CD14-positive monocyte (primary cell): ENCODE results near the gene NT5C1B. TPM values are rescaled to one million over a fixed set of nuclear protein-coding genes. Genes with fewer than 3 reads are reported as not detected.

ENCODE experiments used
- DNase-seq, 3 donors: peaks; one replicate each; pipeline ENCODE4 v3.0.0-alpha.2; 2011 to 2022
- H2AFZ ChIP-seq: 2 replicates; pipeline ENCODE4 v1.6.0; 2012; ENCODE audit warnings: mild to moderate bottlenecking, low read depth, low read length, inconsistent platforms; ENCODE audit not compliant: insufficient read depth, poor library complexity, severe bottlenecking
- H3K27ac ChIP-seq, 2 donors: 1 replicate in 1 of 2; 2 replicates in 1 of 2; pipeline ENCODE4 v1.5.1; 2012 to 2013; ENCODE audit warnings: low read length in 2 of 2, control low read depth in 1 of 2, inconsistent platforms in 1 of 2, low read depth in 1 of 2, mild to moderate bottlenecking in 1 of 2
- H3K27me3 ChIP-seq, 2 donors: one replicate each; pipeline versions ENCODE4 v1.6.0 to v1.6.1; 2011 to 2013; ENCODE audit warnings: low read length in 2 of 2; ENCODE audit not compliant: control insufficient read depth in 2 of 2, insufficient read depth in 2 of 2
- H3K36me3 ChIP-seq, 2 donors: replicated peaks in 1 of 2; 1 replicate in 1 of 2; 2 replicates in 1 of 2; pipeline versions ENCODE4 v1.5.1 to v1.6.1; 2012 to 2013; ENCODE audit warnings: low read length in 2 of 2, control low read depth in 1 of 2, inconsistent platforms in 1 of 2, mild to moderate bottlenecking in 1 of 2; ENCODE audit not compliant: insufficient read depth in 2 of 2, control insufficient read depth in 1 of 2
- H3K4me1 ChIP-seq, 2 donors: 1 replicate in 1 of 2; 2 replicates in 1 of 2; pipeline versions ENCODE4 v1.5.1 to v1.6.1; 2012 to 2013; ENCODE audit warnings: low read length in 2 of 2, control low read depth in 1 of 2, inconsistent platforms in 1 of 2, mild to moderate bottlenecking in 1 of 2, moderate library complexity in 1 of 2; ENCODE audit not compliant: insufficient read depth in 2 of 2, control insufficient read depth in 1 of 2
- H3K4me2 ChIP-seq: replicated peaks from 2 replicates; pipeline ENCODE3; 2012; ENCODE audit warnings: low read length, moderate library complexity, mild to moderate bottlenecking; ENCODE audit not compliant: poor library complexity, severe bottlenecking; ENCODE audit errors: extremely low read depth
- H3K4me3 ChIP-seq, 3 experiments: fragments of 200-600 bp in 1 of 3; sonication (generic) in 1 of 3; replicated peaks in 1 of 3; 1 replicate in 2 of 3; 2 replicates in 1 of 3; pipeline ENCODE4 v1.5.1; 2011 to 2013; ENCODE audit warnings: low read length in 3 of 3, mild to moderate bottlenecking in 3 of 3, control low read depth in 2 of 3, low read depth in 2 of 3, inconsistent platforms in 1 of 3, moderate library complexity in 1 of 3
- H3K79me2 ChIP-seq: 2 replicates; pipeline ENCODE4 v1.6.0; 2012; ENCODE audit warnings: mild to moderate bottlenecking, control low read depth, inconsistent platforms, low read length, moderate library complexity; ENCODE audit not compliant: insufficient read depth
- H3K9ac ChIP-seq: 2 replicates; pipeline ENCODE4 v1.6.0; 2017; ENCODE audit warnings: low read length, mild to moderate bottlenecking; ENCODE audit not compliant: insufficient read depth, poor library complexity, severe bottlenecking
- H3K9me3 ChIP-seq, 2 donors: replicated peaks in 1 of 2; 1 replicate in 1 of 2; 2 replicates in 1 of 2; pipeline versions ENCODE4 v1.5.1 to v1.6.1; 2012 to 2013; ENCODE audit warnings: low read length in 2 of 2, control low read depth in 1 of 2; ENCODE audit not compliant: control insufficient read depth in 1 of 2, insufficient read depth in 1 of 2
- H4K20me1 ChIP-seq: 2 replicates; pipeline ENCODE4 v1.6.0; 2012; ENCODE audit warnings: mild to moderate bottlenecking, low read length, control low read depth, moderate library complexity; ENCODE audit not compliant: insufficient read depth
- H3K27ac Mint-ChIP-seq, 7 donors: one replicate each; pipeline ENCODE4 v1.8.0; 2020; ENCODE audit warnings: mild to moderate bottlenecking in 7 of 7, mixed read lengths in 7 of 7, moderate library complexity in 6 of 7, inconsistent platforms in 2 of 7
- H3K27me3 Mint-ChIP-seq, 3 donors: one replicate each; pipeline ENCODE4 v1.8.0; 2021 to 2022; ENCODE audit warnings: low read depth in 3 of 3, mild to moderate bottlenecking in 3 of 3, mixed read lengths in 3 of 3, moderate library complexity in 3 of 3, inconsistent platforms in 1 of 3
- H3K36me3 Mint-ChIP-seq, 2 donors: one replicate each; pipeline ENCODE4 v1.8.0; 2020; ENCODE audit warnings: mixed read lengths in 2 of 2, inconsistent platforms in 1 of 2, mild to moderate bottlenecking in 1 of 2
- H3K4me1 Mint-ChIP-seq: one replicate; pipeline ENCODE4 v1.8.0; 2020; ENCODE audit warnings: mild to moderate bottlenecking, mixed read lengths
- H3K4me3 Mint-ChIP-seq, 2 donors: one replicate each; pipeline ENCODE4 v1.8.0; 2020; ENCODE audit warnings: mild to moderate bottlenecking in 2 of 2, mixed read lengths in 2 of 2, moderate library complexity in 1 of 2
- H3K9me3 Mint-ChIP-seq, 7 donors: one replicate each; pipeline ENCODE4 v1.8.0; 2020 to 2022; ENCODE audit warnings: mixed read lengths in 7 of 7, mild to moderate bottlenecking in 6 of 7, moderate library complexity in 6 of 7, inconsistent platforms in 2 of 7
- CTCF ChIP-seq: fragments of 200-600 bp; IDR thresholded peaks from one replicate; pipeline ENCODE4 v1.8.0; 2022; ENCODE audit warnings: antibody characterized with exemption, mild to moderate bottlenecking
- WGBS: methylation state at CpG from one replicate; pipeline ENCODE4 v1.1.5; 2013; ENCODE audit warnings: missing lambda C conversion rate; ENCODE audit not compliant: insufficient coverage; 5-methylcytosine and 5-hydroxymethylcytosine counted together
- intact Hi-C, 2 donors: fragments of 100-400 bp; cut with micrococcal nuclease; formaldehyde crosslinking; loops; one replicate each; pipeline versions ENCODE4 v1.15.0 to v1.15.1; 2023
- polyA plus RNA-seq, 3 donors: library from polyadenylated mRNA; depleted of rRNA in 1 of 3; unstranded in 2 of 3; stranded (reverse) in 1 of 3; fragments of 300-500 nt in 2 of 3; fragments of >200 nt in 1 of 3; fragmentation: Illumina TruSeq in 2 of 3; gene quantifications; 1 replicate in 2 of 3; 2 replicates in 1 of 3; pipeline ENCODE4 v1.2.3, GENCODE V29; 2012 to 2021

Gene NT5C1B
- polyA plus RNA-seq, 3 donors, result not detected

DNA sequence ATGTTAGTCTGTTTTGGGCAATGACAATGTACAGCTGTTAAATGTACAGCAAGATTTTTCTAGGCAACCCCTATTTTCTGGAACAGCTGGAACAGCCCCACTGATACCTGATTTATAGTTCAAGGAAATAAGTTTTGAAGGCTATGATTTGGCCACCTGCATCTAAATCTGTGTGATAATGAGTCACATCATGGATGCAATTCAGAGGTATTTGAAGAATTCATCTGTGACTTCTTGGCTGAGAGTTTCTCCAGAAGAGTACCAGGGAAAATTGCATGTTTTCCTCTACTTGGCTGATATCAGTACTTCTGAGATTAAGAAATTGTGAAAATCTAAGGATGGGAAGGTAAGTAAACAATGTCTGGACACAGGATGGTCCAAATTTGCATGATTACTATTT, 40.7 kb upstream of the NT5C1B start:
- Mint-ChIP-seq H3K4me1 (no peaks in the 10 kb centered on the region), H3K4me3 (no peak overlapping the region), H3K9me3 (peaks cover 0 to 27% (median 7%) of the 10 kb centered on the region in 7 donors), H3K27ac (no peak overlapping the region), H3K27me3 (no peaks in the 10 kb centered on the region), H3K36me3 (no peaks in the 10 kb centered on the region)
- intact Hi-C loops, result no loop called here
- no peak overlapping the region for H2AFZ ChIP-seq
- peaks cover 0 to 14% of the 10 kb centered on the region in 2 donors for H3K9me3 ChIP-seq
- H3K36me3 ChIP-seq, result no peaks in the 10 kb centered on the region
- no peaks in the 10 kb centered on the region for H3K79me2 ChIP-seq
- DNase-seq, result no peak
- no peak overlapping the region for H3K9ac ChIP-seq
- H3K4me2 ChIP-seq, result no peak overlapping the region
- no peak overlapping the region for H3K27ac ChIP-seq
- no peak overlapping the region for H3K4me3 ChIP-seq
- H3K27me3 ChIP-seq, result no peaks in the 10 kb centered on the region
- no peak for TF ChIP-seq CTCF
- H4K20me1 ChIP-seq, result no peaks in the 10 kb centered on the region
- H3K4me1 ChIP-seq, result no peaks in the 10 kb centered on the region

GRCh38 chr2:18626958-18627650, 37.7 kb upstream of the NT5C1B start:
- Histone ChIP-seq H3K36me3 (no peaks in the 10 kb centered on the region), H3K9me3 (peaks cover 0 to 14% of the 10 kb centered on the region in 2 donors), H4K20me1 (no peaks in the 10 kb centered on the region), H3K4me3 (no peak overlapping the region), H3K27me3 (no peaks in the 10 kb centered on the region), H3K27ac (no peak overlapping the region), H2AFZ (no peak overlapping the region), H3K79me2 (no peaks in the 10 kb centered on the region), H3K9ac (no peak overlapping the region), H3K4me1 (no peaks in the 10 kb centered on the region), H3K4me2 (no peak overlapping the region)
- TF ChIP-seq CTCF, result no peak
- Mint-ChIP-seq H3K27ac (peak overlapping the region in 1 of 7 donors; percentile 30), H3K9me3 (peaks cover 0 to 11% (median 4%) of the 10 kb centered on the region in 7 donors), H3K36me3 (no peaks in the 10 kb centered on the region), H3K4me3 (no peak overlapping the region), H3K4me1 (no peaks in the 10 kb centered on the region), H3K27me3 (no peaks in the 10 kb centered on the region)
- WGBS, result 83% methylated on average over 1 of the region's 2 CpGs
- DNase-seq, result no peak
- intact Hi-C loops, result no loop called here
